Spleen (tissue), 10 donors: ENCODE data around the gene GAGE13. TPM values are rescaled to one million over a fixed set of nuclear protein-coding genes. Genes with fewer than 3 reads are reported as not detected.

Experiments used
- polyA plus RNA-seq, 3 donors: library from polyadenylated mRNA; stranded (reverse); fragments of 200-250 nt; gene quantifications; one replicate each; pipeline ENCODE4 v1.2.1, GENCODE V29; 2013
- total RNA-seq, 7 donors: library from RNA; depleted of rRNA in 3 of 7; stranded (reverse); fragments of >200 nt in 3 of 7; fragmentation: NEBNext Ultra II Directional in 4 of 7; extraction: Animal tissue kit (Norgen Biotek cat#: 25700) in 4 of 7; gene quantifications; one replicate each; pipeline versions ENCODE4 v1.1.0 to v1.2.1, GENCODE V29; 2016 to 2021
- donor health status: healthy with polysubstance abuse.
- donor health status: DM: no; HTN: no; CAD: no; lungs with moderate emphysema.
- donor health status: DM: no; HTN: no; CAD: no.
- donor health status: Bipolar disorder and iron deficiency.
- donor health status: healthy.
- donor health status: DM: no; HTN: no; CAD: no.
- donor health status: DM: yes; HTN: yes; CAD: no.

Gene GAGE13
- total and polyA plus RNA-seq, 10 donors: not detected

Other genes starting within 250 kb of the GAGE13 start
- gene GPKOW, start 207.8 kb upstream of the GAGE13 start, total RNA-seq: 10 to 100 TPM; 17.6 to 23.9 (median 19.2) TPM
- 10 to 100 TPM in 2 of 3 donors, 1 to 10 TPM in 1; 8.7 to 15.3 (median 11.6) TPM for gene GPKOW, start 207.8 kb upstream of the GAGE13 start, polyA plus RNA-seq
- gene MAGIX, start 168.8 kb upstream of the GAGE13 start, total RNA-seq: 1 to 10 TPM in 6 of 7 donors, under 1 TPM in 1; 0.89 to 4.3 (median 1.5) TPM
- 1 to 10 TPM in 2 of 3 donors, under 1 TPM in 1; 0.96 to 2.1 (median 1.3) TPM for gene MAGIX, start 168.8 kb upstream of the GAGE13 start, polyA plus RNA-seq
- gene PLP2, start 159.7 kb upstream of the GAGE13 start, total RNA-seq: 100 to 1,000 TPM in 1 of 7 donors, 10 to 100 TPM in 6; 30.2 to 100 (median 52.6) TPM
- gene PLP2, start 159.7 kb upstream of the GAGE13 start, polyA plus RNA-seq: 10 to 100 TPM; 48.8 to 77.1 (median 57.4) TPM
- 10 to 100 TPM; 11.3 to 29.0 (median 15.2) TPM for gene PRICKLE3, start 145.2 kb upstream of the GAGE13 start, total RNA-seq
- gene PRICKLE3, start 145.2 kb upstream of the GAGE13 start, polyA plus RNA-seq: 1 to 10 TPM; 3.2 to 6.2 (median 3.4) TPM
- gene SYP, start 131.4 kb upstream of the GAGE13 start, total RNA-seq: 1 to 10 TPM in 5 of 7 donors, under 1 TPM in 2; 0.52 to 3.6 (median 1.5) TPM
- gene SYP, start 131.4 kb upstream of the GAGE13 start, polyA plus RNA-seq: 1 to 10 TPM in 2 of 3 donors, under 1 TPM in 1; 0.48 to 2.1 (median 1.3) TPM
- gene CACNA1F, start 98.2 kb upstream of the GAGE13 start, total RNA-seq: 1 to 10 TPM in 5 of 7 donors, under 1 TPM in 2; 0.63 to 2.9 (median 1.2) TPM
- under 1 TPM; 0.55 to 0.67 (median 0.61) TPM for gene CACNA1F, start 98.2 kb upstream of the GAGE13 start, polyA plus RNA-seq
- gene CCDC22, start 96.1 kb upstream of the GAGE13 start, total RNA-seq: 10 to 100 TPM; 18.9 to 26.4 (median 21.4) TPM
- gene CCDC22, start 96.1 kb upstream of the GAGE13 start, polyA plus RNA-seq: 10 to 100 TPM; 14.9 to 19.9 (median 19.7) TPM
- 1 to 10 TPM in 4 of 7 donors, under 1 TPM in 3; 0.26 to 3.9 (median 1.8) TPM for gene FOXP3, start 66.9 kb upstream of the GAGE13 start, total RNA-seq
- gene FOXP3, start 66.9 kb upstream of the GAGE13 start, polyA plus RNA-seq: 1 to 10 TPM in 2 of 3 donors, under 1 TPM in 1; 0.58 to 1.2 (median 1.1) TPM
- gene PPP1R3F, start 61.8 kb upstream of the GAGE13 start, total RNA-seq: 1 to 10 TPM; 5.1 to 8.9 (median 6.3) TPM
- 1 to 10 TPM; 2.2 to 3.8 (median 3.0) TPM for gene PPP1R3F, start 61.8 kb upstream of the GAGE13 start, polyA plus RNA-seq
- not detected for gene GAGE10, start 27.9 kb upstream of the GAGE13 start, total RNA-seq
- not detected for gene GAGE10, start 27.9 kb upstream of the GAGE13 start, polyA plus RNA-seq
- gene GAGE12J, start 9.5 kb upstream of the GAGE13 start, total RNA-seq: not detected
- gene GAGE12J, start 9.5 kb upstream of the GAGE13 start, polyA plus RNA-seq: not detected
- not detected for gene GAGE12C, start 200.6 kb downstream of the GAGE13 start, total RNA-seq
- gene GAGE12C, start 200.6 kb downstream of the GAGE13 start, polyA plus RNA-seq: not detected
- not detected for gene GAGE12D, start 210.2 kb downstream of the GAGE13 start, total RNA-seq
- not detected for gene GAGE12D, start 210.2 kb downstream of the GAGE13 start, polyA plus RNA-seq
- gene GAGE12E, start 219.7 kb downstream of the GAGE13 start, total RNA-seq: not detected
- gene GAGE12E, start 219.7 kb downstream of the GAGE13 start, polyA plus RNA-seq: not detected
- gene GAGE12F, start 229.3 kb downstream of the GAGE13 start, total RNA-seq: not detected
- not detected for gene GAGE12F, start 229.3 kb downstream of the GAGE13 start, polyA plus RNA-seq
- not detected for gene GAGE12G, start 238.8 kb downstream of the GAGE13 start, total RNA-seq
- not detected for gene GAGE12G, start 238.8 kb downstream of the GAGE13 start, polyA plus RNA-seq
- not detected for gene GAGE12H, start 248.4 kb downstream of the GAGE13 start, total RNA-seq
- not detected for gene GAGE12H, start 248.4 kb downstream of the GAGE13 start, polyA plus RNA-seq